Measurements from ENCODE around the gene DMWD. TPM values are rescaled to one million over a fixed set of nuclear protein-coding genes. Genes with fewer than 3 reads are reported as not detected.

DMWD gene
- total and polyA plus RNA-seq, 2 donors (not counting 1 experiment from before 2014, with no cell fraction given): 25.1 to 86.4 TPM

DNA sequence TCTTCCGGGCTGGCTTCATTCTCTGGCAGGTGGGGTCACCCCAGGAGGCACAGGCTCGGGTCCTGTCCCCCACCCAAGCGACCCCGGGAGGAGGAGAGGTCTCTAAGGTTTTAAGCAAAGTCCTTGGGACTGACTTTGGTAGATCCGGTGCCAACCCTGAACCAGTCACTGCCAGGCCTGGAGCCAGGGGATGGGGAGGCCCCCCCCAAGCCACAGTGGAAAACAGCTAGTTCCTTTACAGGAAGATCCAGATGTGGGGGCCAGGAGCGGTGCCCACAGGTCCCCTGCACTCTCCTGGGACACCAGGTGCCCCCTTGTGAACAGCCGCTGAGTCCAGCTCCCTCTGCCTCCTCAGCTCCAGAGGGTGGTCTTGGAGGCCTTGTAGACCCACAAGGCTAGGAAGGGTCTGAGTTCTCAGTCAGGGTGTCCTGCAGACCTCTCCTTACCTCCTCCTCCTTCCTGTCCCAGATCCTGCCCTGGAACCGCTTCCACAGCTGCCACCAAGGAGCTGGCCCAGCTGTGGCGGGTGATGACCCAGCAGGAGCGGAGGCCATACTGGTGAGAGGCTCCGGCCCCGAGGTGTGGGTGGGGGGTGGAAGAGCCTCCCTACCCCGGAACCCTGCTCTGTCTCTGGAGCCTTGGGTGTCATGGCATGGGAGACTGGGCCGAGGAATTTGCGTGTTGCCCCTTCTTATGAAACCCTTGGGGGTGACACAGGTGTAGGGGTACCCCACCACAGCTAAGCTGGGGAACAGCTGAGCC, 29.6 kb downstream of the DMWD start:
- no peak overlapping the region for H3K9ac ChIP-seq (ENCODE audit: low read length)
- no peak overlapping the region for H3K4me2 ChIP-seq (replicated peaks; ENCODE audit: low read depth, low read length, poor library complexity, severe bottlenecking)
- ChIA-PET CTCF (interaction anchor here (1.3 kb wide), 1 partner anchor 54 kb away, joined by 3 read pairs; no protein-coding TSS in a partner anchor), POLR2A (no interaction called here)
- Mint-ChIP-seq H3K27ac (no peak overlapping the region), H3K4me3 (no peak overlapping the region), H3K27me3 (peaks cover 17% of the 10 kb centered on the region), H3K4me1 (peaks cover 2% of the 10 kb centered on the region), H3K9me3 (ENCODE audit: insufficient read depth) (no peaks in the 10 kb centered on the region)
- H3K27ac ChIP-seq (ENCODE audit: low read length in 2 of 2): no peak overlapping the region
- peaks cover 0 to 42% (median 7%) of the 10 kb centered on the region in 4 experiments for H3K27me3 ChIP-seq (replicated peaks in 1 of 4; ENCODE audit: control extremely low read depth in 1 of 4, control insufficient read depth in 3 of 4, insufficient read depth in 4 of 4, low read length in 3 of 4)
- H2AFZ ChIP-seq (ENCODE audit: insufficient read depth, low read depth, low read length, poor library complexity, severe bottlenecking): no peak overlapping the region
- WGBS (ENCODE audit: insufficient coverage): 92% methylated on average over 14 of the region's 15 CpGs
- intact Hi-C loops (cut with micrococcal nuclease): no loop called here
- H3K4me1 ChIP-seq (ENCODE audit: control insufficient read depth in 2 of 2, insufficient read depth in 2 of 2, low read length in 2 of 2): peaks cover 6% of the 10 kb centered on the region in 2 donors
- H3K79me2 ChIP-seq (ENCODE audit: control insufficient read depth, insufficient read depth, low read length): no peaks in the 10 kb centered on the region
- TF ChIP-seq, protein P1, sequence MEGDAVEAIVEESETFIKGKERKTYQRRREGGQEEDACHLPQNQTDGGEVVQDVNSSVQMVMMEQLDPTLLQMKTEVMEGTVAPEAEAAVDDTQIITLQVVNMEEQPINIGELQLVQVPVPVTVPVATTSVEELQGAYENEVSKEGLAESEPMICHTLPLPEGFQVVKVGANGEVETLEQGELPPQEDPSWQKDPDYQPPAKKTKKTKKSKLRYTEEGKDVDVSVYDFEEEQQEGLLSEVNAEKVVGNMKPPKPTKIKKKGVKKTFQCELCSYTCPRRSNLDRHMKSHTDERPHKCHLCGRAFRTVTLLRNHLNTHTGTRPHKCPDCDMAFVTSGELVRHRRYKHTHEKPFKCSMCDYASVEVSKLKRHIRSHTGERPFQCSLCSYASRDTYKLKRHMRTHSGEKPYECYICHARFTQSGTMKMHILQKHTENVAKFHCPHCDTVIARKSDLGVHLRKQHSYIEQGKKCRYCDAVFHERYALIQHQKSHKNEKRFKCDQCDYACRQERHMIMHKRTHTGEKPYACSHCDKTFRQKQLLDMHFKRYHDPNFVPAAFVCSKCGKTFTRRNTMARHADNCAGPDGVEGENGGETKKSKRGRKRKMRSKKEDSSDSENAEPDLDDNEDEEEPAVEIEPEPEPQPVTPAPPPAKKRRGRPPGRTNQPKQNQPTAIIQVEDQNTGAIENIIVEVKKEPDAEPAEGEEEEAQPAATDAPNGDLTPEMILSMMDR (IDR thresholded peaks at IDR 0.05): no peak
- TF ChIP-seq EZH2 (IDR thresholded peaks at IDR 0.05; ENCODE audit: borderline replicate concordance, insufficient read depth, low read depth, low read length, poor library complexity, severe bottlenecking): no peak
- ATAC-seq (ENCODE audit: low read depth): no peak
- no peak for DNase-seq
- H3K4me3 ChIP-seq (ENCODE audit: control extremely low read depth in 1 of 5, extremely low read depth in 1 of 5, insufficient read depth in 1 of 5, low read depth in 2 of 5, low read length in 4 of 5): no peak overlapping the region
- peaks cover 0 to 3% (median 0%) of the 10 kb centered on the region in 3 donors for H3K9me3 ChIP-seq (ENCODE audit: control extremely low read depth in 1 of 3, control insufficient read depth in 2 of 3, insufficient read depth in 1 of 3, low read length in 2 of 3)
- H4K20me1 ChIP-seq (ENCODE audit: control insufficient read depth, insufficient read depth, low read length, poor library complexity, severe bottlenecking): no peaks in the 10 kb centered on the region
- H3K36me3 ChIP-seq (replicated peaks in 1 of 2; ENCODE audit: control extremely low read depth in 1 of 2, control insufficient read depth in 1 of 2, extremely low read depth in 1 of 2, insufficient read depth in 2 of 2, low read length in 1 of 2): no peaks in the 10 kb centered on the region

DNA sequence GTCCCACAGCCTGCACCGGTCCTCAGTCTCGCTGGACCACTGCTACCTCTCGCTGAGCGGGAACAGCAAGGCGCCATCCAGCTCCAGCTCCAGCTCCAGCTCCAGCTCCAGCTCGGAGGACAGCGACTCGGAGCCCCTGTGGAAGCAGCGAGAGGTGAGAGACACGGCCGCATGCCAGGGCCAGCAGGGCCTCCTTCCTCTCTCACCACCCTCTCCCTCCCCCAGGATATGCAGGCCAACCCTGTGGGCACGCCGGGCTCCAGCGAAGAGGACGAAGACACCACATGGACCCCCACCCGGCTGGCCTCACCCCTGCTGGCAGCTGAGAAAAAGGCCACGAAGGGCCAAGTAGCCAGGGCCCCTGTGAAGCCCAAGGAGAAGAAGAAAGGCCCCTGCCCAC, 30.9 kb downstream of the DMWD start:
- Histone ChIP-seq H2AFZ (ENCODE audit: insufficient read depth, low read depth, low read length, poor library complexity, severe bottlenecking) (no peak overlapping the region), H3K27me3 (replicated peaks in 1 of 4; ENCODE audit: control extremely low read depth in 1 of 4, control insufficient read depth in 3 of 4, insufficient read depth in 4 of 4, low read length in 3 of 4) (peaks cover 0 to 28% (median 2%) of the 10 kb centered on the region in 4 experiments), H3K4me2 (replicated peaks; ENCODE audit: low read depth, low read length, poor library complexity, severe bottlenecking) (no peak overlapping the region), H3K36me3 (replicated peaks in 1 of 2; ENCODE audit: control extremely low read depth in 1 of 2, control insufficient read depth in 1 of 2, extremely low read depth in 1 of 2, insufficient read depth in 2 of 2, low read length in 1 of 2) (no peaks in the 10 kb centered on the region), H3K27ac (ENCODE audit: low read length in 2 of 2) (no peak overlapping the region), H3K4me3 (ENCODE audit: control extremely low read depth in 1 of 5, extremely low read depth in 1 of 5, insufficient read depth in 1 of 5, low read depth in 2 of 5, low read length in 4 of 5) (no peak overlapping the region), H3K4me1 (ENCODE audit: control insufficient read depth in 2 of 2, insufficient read depth in 2 of 2, low read length in 2 of 2) (no peaks in the 10 kb centered on the region), H3K9ac (ENCODE audit: low read length) (no peak overlapping the region), H3K9me3 (ENCODE audit: control extremely low read depth in 1 of 3, control insufficient read depth in 2 of 3, insufficient read depth in 1 of 3, low read length in 2 of 3) (no peaks in the 10 kb centered on the region), H4K20me1 (ENCODE audit: control insufficient read depth, insufficient read depth, low read length, poor library complexity, severe bottlenecking) (no peaks in the 10 kb centered on the region), H3K79me2 (ENCODE audit: control insufficient read depth, insufficient read depth, low read length) (no peaks in the 10 kb centered on the region)
- Mint-ChIP-seq H3K27ac (no peak overlapping the region), H3K27me3 (peaks cover 17% of the 10 kb centered on the region), H3K4me3 (no peak overlapping the region), H3K9me3 (ENCODE audit: insufficient read depth) (no peaks in the 10 kb centered on the region), H3K4me1 (no peaks in the 10 kb centered on the region)
- DNase-seq (no peak), ATAC-seq (ENCODE audit: low read depth) (no peak)
- ChIA-PET POLR2A (no interaction called here), CTCF (no interaction called here)
- TF ChIP-seq, protein P1 (IDR thresholded peaks at IDR 0.05): no peak
- no peak for TF ChIP-seq EZH2 (IDR thresholded peaks at IDR 0.05; ENCODE audit: borderline replicate concordance, insufficient read depth, low read depth, low read length, poor library complexity, severe bottlenecking)
- intact Hi-C loops (cut with micrococcal nuclease): no loop called here
- WGBS (ENCODE audit: insufficient coverage): 88% methylated on average over 17 of the region's 17 CpGs
